ENCODE measurements around the gene APOO.
"Not testable (repeated sequence)": the region's sequence is repeated elsewhere in the genome, so short reads cannot be mapped to it uniquely, and the experiment has no call there.

- TF ChIP-seq, protein P1, sequence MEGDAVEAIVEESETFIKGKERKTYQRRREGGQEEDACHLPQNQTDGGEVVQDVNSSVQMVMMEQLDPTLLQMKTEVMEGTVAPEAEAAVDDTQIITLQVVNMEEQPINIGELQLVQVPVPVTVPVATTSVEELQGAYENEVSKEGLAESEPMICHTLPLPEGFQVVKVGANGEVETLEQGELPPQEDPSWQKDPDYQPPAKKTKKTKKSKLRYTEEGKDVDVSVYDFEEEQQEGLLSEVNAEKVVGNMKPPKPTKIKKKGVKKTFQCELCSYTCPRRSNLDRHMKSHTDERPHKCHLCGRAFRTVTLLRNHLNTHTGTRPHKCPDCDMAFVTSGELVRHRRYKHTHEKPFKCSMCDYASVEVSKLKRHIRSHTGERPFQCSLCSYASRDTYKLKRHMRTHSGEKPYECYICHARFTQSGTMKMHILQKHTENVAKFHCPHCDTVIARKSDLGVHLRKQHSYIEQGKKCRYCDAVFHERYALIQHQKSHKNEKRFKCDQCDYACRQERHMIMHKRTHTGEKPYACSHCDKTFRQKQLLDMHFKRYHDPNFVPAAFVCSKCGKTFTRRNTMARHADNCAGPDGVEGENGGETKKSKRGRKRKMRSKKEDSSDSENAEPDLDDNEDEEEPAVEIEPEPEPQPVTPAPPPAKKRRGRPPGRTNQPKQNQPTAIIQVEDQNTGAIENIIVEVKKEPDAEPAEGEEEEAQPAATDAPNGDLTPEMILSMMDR (optimal IDR thresholded peaks at IDR 0.05 in 1 of 3, IDR thresholded peaks at IDR 0.05 in 1 of 3, conservative IDR thresholded peaks at IDR 0.05 in 1 of 3; ENCODE audit: extremely low read depth in 1 of 3, insufficient read depth in 2 of 3, low read length in 3 of 3), result not testable (repeated sequence)
- not testable (repeated sequence) for TF ChIP-seq EZH2 (IDR thresholded peaks at IDR 0.05; ENCODE audit: low read length)
These were observed 45.8 kb downstream of the APOO start for GRCh38 chrX:23861952-23862351.
